22Rv1 (cell line): ENCODE measurements around the gene MTIF3.
A peak's percentile ranks its signal among the peaks of the same experiment; 100 is the strongest.

Experiments used
- H3K27ac ChIP-seq: fragments of 450-650 bp; 2 replicates; pipeline ENCODE4 v1.5.1; 2017
- ZFX ChIP-seq: fragments of 450-650 bp; IDR thresholded peaks from 2 replicates; pipeline ENCODE4 v1.6.1; 2017; ENCODE audit warnings: antibody characterized with exemption, borderline replicate concordance
- TF ChIP-seq, protein P1 (sequence below): fragments of 450-650 bp; IDR thresholded peaks from 2 replicates; pipeline ENCODE4 v1.5.1; 2017; ENCODE audit warnings: mild to moderate bottlenecking

Gene MTIF3

DNA sequence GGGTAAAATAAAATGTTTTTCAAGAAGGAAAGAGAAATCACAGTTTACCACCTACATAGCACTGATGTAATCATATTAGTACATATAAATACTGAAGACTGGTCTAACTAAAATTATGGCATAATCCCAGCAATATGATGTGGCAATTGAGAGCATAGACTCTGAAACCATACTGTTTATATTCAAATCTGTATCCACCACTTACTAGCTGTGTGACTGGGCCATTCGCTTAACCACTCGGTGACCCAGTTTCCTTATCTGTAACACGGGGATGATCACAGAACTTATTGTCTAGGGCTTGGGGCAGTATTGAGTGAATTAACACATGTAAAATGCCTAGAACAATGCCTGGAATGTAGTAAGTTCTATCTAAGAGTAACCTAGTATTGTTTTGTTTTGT lies 39.0 kb downstream of the MTIF3 start:
- H3K27ac ChIP-seq = no peak overlapping the region
- TF ChIP-seq ZFX = no peak
- TF ChIP-seq, protein P1, sequence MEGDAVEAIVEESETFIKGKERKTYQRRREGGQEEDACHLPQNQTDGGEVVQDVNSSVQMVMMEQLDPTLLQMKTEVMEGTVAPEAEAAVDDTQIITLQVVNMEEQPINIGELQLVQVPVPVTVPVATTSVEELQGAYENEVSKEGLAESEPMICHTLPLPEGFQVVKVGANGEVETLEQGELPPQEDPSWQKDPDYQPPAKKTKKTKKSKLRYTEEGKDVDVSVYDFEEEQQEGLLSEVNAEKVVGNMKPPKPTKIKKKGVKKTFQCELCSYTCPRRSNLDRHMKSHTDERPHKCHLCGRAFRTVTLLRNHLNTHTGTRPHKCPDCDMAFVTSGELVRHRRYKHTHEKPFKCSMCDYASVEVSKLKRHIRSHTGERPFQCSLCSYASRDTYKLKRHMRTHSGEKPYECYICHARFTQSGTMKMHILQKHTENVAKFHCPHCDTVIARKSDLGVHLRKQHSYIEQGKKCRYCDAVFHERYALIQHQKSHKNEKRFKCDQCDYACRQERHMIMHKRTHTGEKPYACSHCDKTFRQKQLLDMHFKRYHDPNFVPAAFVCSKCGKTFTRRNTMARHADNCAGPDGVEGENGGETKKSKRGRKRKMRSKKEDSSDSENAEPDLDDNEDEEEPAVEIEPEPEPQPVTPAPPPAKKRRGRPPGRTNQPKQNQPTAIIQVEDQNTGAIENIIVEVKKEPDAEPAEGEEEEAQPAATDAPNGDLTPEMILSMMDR = no peak

DNA sequence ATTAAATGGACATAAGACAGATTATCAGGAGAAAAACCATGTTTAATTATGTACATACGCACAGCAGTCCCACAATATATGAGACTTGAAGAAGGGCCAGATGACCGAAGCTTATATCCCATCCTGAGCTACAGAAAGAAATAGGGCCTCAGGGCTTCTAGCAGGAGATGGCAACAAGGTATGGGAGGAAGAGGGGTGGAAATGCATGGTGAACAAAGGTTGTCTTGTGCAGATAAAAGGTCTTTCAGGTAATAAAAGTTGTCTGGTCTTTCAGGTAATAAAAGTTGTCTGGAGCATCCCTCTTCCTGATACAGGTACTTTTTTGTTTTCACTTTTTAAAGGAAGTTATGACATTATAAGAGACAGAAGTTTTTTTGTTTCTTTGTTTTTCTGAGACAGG lies 41.4 kb downstream of the MTIF3 start:
- TF ChIP-seq ZFX = no peak
- TF ChIP-seq, protein P1 = no peak
- H3K27ac ChIP-seq = no peak overlapping the region

DNA sequence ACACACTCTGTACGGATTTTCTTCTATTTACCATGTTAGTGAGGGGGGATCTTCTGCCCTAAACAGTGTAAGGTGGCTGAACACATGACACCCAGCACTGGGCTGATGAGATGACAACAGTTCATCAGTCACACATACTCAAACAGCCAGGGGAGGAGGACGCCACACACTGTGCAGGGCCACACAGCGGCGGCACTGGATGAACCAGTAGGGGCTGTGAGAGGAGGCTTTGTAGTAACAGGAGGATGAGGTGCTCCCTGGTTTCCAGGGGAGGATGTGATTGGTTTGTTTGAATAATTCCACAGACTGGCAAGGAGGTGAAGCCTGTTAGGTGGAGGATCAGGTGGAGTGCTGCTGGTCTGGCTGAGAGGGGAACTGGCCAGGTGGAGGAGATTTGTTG lies 42.3 kb downstream of the MTIF3 start:
- no peak for TF ChIP-seq ZFX
- TF ChIP-seq, protein P1 = no peak
- H3K27ac ChIP-seq = no peak overlapping the region

DNA sequence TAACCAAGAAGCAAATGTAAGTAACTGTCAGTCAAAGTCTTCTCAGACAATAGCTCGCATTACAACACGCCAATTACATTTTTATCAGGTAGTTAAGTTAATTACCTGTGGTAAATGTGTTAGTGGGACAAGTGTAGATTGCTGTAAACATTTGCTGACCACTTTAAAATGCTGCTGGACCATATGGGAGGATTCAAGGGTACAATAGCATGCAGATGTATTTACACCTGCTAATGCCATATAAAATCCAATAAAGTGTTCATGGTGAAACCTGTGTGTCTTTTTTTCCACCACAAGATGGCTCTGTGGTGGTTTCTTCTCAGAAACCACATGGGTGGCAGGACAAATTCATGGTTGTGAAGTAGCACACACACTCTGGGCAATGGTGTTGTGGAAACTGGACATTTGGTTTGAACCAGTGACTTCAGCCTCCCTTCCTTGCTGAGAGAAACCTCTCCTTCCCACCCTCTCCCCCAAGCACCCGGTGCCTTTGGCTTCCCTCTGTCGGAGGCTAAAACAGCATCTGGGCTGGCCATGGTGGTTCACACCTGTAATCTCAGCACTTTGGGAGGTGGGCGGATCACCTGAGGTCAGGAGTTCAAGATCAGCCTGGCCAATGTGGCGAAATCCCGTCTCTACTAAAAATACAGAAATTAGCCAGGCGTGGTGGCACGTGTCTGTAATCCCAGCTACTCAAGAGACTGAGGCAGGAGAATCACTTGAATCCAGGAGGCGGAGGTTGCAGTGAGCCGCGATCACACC lies 44.0 kb downstream of the MTIF3 start:
- TF ChIP-seq, protein P1 = peak; percentile 75
- TF ChIP-seq ZFX = no peak
- no peak overlapping the region for H3K27ac ChIP-seq

DNA sequence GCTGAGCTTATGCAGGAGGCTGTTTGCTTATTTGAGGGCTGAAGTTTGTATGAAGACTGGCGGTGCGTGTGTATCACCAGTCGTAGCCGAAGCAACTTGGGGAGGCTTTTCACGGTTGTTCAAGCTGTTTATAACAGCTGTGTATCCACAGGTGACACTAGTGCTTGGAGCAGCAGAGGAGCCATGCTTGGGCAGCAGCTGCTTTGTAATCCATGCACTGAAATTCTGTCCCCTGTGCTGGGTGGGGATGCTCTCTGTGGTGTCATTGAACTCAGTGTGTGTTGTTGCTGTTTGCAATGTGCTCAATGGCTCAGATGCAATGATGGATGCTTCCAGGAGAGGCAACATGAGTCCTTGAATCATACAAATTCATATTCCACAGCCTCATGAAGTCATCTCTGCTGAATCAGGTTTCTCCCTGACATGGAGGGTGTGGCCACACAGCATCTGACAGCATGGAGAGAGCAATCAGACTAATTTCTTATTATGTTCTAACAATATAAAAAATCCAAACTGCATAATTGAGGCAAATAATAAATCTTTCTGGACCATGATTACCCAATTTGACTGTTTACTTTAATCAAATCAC lies 44.7 kb downstream of the MTIF3 start:
- H3K27ac ChIP-seq = no peak overlapping the region
- TF ChIP-seq, protein P1 = no peak
- no peak for TF ChIP-seq ZFX

DNA sequence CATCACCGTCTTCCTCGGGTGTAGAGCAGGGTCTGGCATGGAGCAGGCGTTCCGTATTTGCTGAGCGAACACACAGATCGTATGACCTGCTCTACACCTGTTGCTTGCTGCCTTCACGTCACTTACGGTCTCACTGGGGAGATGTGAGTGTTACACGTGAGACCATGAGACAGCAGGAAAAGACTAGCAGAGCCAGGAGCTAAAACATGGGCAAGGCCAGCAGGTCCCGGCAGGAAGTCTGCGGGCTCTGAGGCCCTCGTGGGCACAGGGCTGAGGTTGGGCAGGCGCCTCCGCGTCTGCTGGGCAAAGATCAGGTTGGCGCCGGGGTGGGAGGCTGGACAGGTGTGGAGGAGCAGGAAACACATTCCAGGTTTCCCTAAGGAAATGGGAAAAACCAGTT lies 45.7 kb downstream of the MTIF3 start:
- no peak for TF ChIP-seq ZFX
- TF ChIP-seq, protein P1 = no peak
- no peak overlapping the region for H3K27ac ChIP-seq

DNA sequence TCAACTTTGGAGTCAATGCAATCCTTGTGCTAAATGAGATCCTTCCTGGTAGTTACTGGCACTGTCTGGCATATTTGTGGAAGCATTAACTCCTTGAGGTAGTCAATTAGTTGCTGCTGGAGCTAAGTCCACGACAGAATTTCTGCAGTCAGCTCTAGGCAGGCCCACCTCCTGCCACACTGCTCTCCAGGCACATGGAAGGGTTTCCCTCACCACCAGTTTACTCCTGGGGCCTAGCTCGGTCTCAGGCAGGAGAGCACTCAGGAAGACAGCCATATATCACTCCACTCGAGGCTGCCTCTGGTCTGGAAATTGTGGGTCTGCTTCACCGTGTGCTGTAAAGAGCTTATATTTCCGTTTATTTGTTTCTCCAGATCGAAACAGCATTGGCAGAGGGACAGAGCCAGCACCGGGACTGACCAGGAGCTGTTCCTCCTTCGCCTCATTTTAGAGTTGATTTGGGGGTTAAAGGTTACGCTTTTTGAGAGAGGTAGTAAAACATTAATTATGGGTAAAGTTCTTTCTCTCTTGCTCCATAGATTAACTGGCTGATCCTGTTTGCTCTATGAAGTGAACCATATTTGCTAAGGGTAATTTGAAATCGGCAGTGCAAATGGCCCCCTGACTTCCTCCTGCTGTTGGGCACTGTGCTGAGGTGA lies 46.5 kb downstream of the MTIF3 start:
- H3K27ac ChIP-seq = no peak overlapping the region
- TF ChIP-seq, protein P1 = no peak
- no peak for TF ChIP-seq ZFX
